ENCODE data around the gene UAP1L1. TPM values are rescaled to one million over a fixed set of nuclear protein-coding genes. Genes with fewer than 3 reads are reported as not detected.
A peak's percentile ranks its signal among the peaks of the same experiment; 100 is the strongest.

Gene UAP1L1
- total RNA-seq, 1 donor: 6.2 TPM

GRCh38 chr9:137037035-137037434 lies 40.3 kb upstream of the UAP1L1 start:
- Histone ChIP-seq H3K4me3 (ENCODE audit: low read length) (no peak overlapping the region), H3K9me3 (ENCODE audit: low read depth, low read length) (no peaks in the 10 kb centered on the region), H3K27me3 (ENCODE audit: insufficient read depth, low read length) (no peaks in the 10 kb centered on the region), H3K4me1 (ENCODE audit: insufficient read depth, low read length) (peaks cover 37% of the 10 kb centered on the region)

- no peaks in the 10 kb centered on the region for H3K27me3 ChIP-seq (ENCODE audit: insufficient read depth, low read length)
- no peak overlapping the region for H3K4me3 ChIP-seq (ENCODE audit: low read length)
- H3K9me3 ChIP-seq (ENCODE audit: low read depth, low read length): no peaks in the 10 kb centered on the region
- H3K4me1 ChIP-seq (ENCODE audit: insufficient read depth, low read length): peaks cover 33% of the 10 kb centered on the region
These were observed 39.8 kb upstream of the UAP1L1 start for GRCh38 chr9:137037483-137037882.

- Histone ChIP-seq H3K4me1 (ENCODE audit: insufficient read depth, low read length) (peaks cover 23% of the 10 kb centered on the region), H3K4me3 (ENCODE audit: low read length) (no peak overlapping the region), H3K9me3 (ENCODE audit: low read depth, low read length) (no peaks in the 10 kb centered on the region), H3K27me3 (ENCODE audit: insufficient read depth, low read length) (peaks cover 3% of the 10 kb centered on the region)
These were observed 38.4 kb upstream of the UAP1L1 start for GRCh38 chr9:137038916-137039315.

- H3K27me3 ChIP-seq (ENCODE audit: insufficient read depth, low read length): peaks cover 12% of the 10 kb centered on the region
- H3K4me3 ChIP-seq (ENCODE audit: low read length): no peak overlapping the region
- H3K4me1 ChIP-seq (ENCODE audit: insufficient read depth, low read length): peaks cover 25% of the 10 kb centered on the region
- H3K9me3 ChIP-seq (ENCODE audit: low read depth, low read length): no peaks in the 10 kb centered on the region
These were observed 37.5 kb upstream of the UAP1L1 start for GRCh38 chr9:137039611-137040366.

GRCh38 chr9:137040568-137040967 lies 36.7 kb upstream of the UAP1L1 start:
- H3K4me3 ChIP-seq (ENCODE audit: low read length): no peak overlapping the region
- no peaks in the 10 kb centered on the region for H3K9me3 ChIP-seq (ENCODE audit: low read depth, low read length)
- peaks cover 19% of the 10 kb centered on the region for H3K27me3 ChIP-seq (ENCODE audit: insufficient read depth, low read length)
- peaks cover 25% of the 10 kb centered on the region for H3K4me1 ChIP-seq (ENCODE audit: insufficient read depth, low read length)

GRCh38 chr9:137041124-137041523 lies 36.2 kb upstream of the UAP1L1 start:
- Histone ChIP-seq H3K4me3 (ENCODE audit: low read length) (no peak overlapping the region), H3K27me3 (ENCODE audit: insufficient read depth, low read length) (peaks cover 21% of the 10 kb centered on the region), H3K9me3 (ENCODE audit: low read depth, low read length) (no peaks in the 10 kb centered on the region), H3K4me1 (ENCODE audit: insufficient read depth, low read length) (peaks cover 24% of the 10 kb centered on the region)

GRCh38 chr9:137042751-137043727 lies 34.3 kb upstream of the UAP1L1 start:
- H3K9me3 ChIP-seq (ENCODE audit: low read depth, low read length): no peaks in the 10 kb centered on the region
- peaks cover 31% of the 10 kb centered on the region for H3K4me1 ChIP-seq (ENCODE audit: insufficient read depth, low read length)
- no peak overlapping the region for H3K4me3 ChIP-seq (ENCODE audit: low read length)
- peaks cover 40% of the 10 kb centered on the region for H3K27me3 ChIP-seq (ENCODE audit: insufficient read depth, low read length)

- Histone ChIP-seq H3K9me3 (ENCODE audit: low read depth, low read length) (no peaks in the 10 kb centered on the region), H3K27me3 (ENCODE audit: insufficient read depth, low read length) (peaks cover 43% of the 10 kb centered on the region), H3K4me3 (ENCODE audit: low read length) (no peak overlapping the region)
These were observed 33.3 kb upstream of the UAP1L1 start for GRCh38 chr9:137044037-137044436.

GRCh38 chr9:137044502-137045177 lies 32.7 kb upstream of the UAP1L1 start:
- Histone ChIP-seq H3K4me3 (ENCODE audit: low read length) (no peak overlapping the region), H3K4me1 (ENCODE audit: insufficient read depth, low read length) (peaks cover 31% of the 10 kb centered on the region), H3K27me3 (ENCODE audit: insufficient read depth, low read length) (peaks cover 49% of the 10 kb centered on the region), H3K9me3 (ENCODE audit: low read depth, low read length) (no peaks in the 10 kb centered on the region)

More at GRCh38 chr9:137044037-137044436, 33.3 kb upstream of the UAP1L1 start:
- H3K4me1 ChIP-seq (ENCODE audit: insufficient read depth, low read length): peaks cover 31% of the 10 kb centered on the region

GRCh38 chr9:137045294-137046087 lies 31.8 kb upstream of the UAP1L1 start:
- Histone ChIP-seq H3K4me3 (ENCODE audit: low read length) (peak overlapping the region; percentile 22), H3K9me3 (ENCODE audit: low read depth, low read length) (no peaks in the 10 kb centered on the region), H3K27me3 (ENCODE audit: insufficient read depth, low read length) (peaks cover 56% of the 10 kb centered on the region)

GRCh38 chr9:137046088-137046787 lies 31.1 kb upstream of the UAP1L1 start, which contains the start of gene NPDC1:
TSS of gene NPDC1 (minus strand) at chr9:137046177. CDS start at chr9:137045989, 188 bp downstream.
- Histone ChIP-seq H3K9me3 (ENCODE audit: low read depth, low read length) (no peaks in the 10 kb centered on the region), H3K4me3 (ENCODE audit: low read length) (peak within 1 kb of the TSS; percentile 22)

More at GRCh38 chr9:137045294-137046087, 31.8 kb upstream of the UAP1L1 start:
- H3K4me1 ChIP-seq (ENCODE audit: insufficient read depth, low read length): peaks cover 31% of the 10 kb centered on the region

GRCh38 chr9:137048655-137049543 lies 28.4 kb upstream of the UAP1L1 start:
- H3K9me3 ChIP-seq (ENCODE audit: low read depth, low read length): no peaks in the 10 kb centered on the region
- peaks cover 39% of the 10 kb centered on the region for H3K4me1 ChIP-seq (ENCODE audit: insufficient read depth, low read length)
- no peak overlapping the region for H3K4me3 ChIP-seq (ENCODE audit: low read length)
- H3K27me3 ChIP-seq (ENCODE audit: insufficient read depth, low read length): peaks cover 70% of the 10 kb centered on the region

More at GRCh38 chr9:137046088-137046787, 31.1 kb upstream of the UAP1L1 start, which contains the start of gene NPDC1:
- H3K4me1 ChIP-seq (ENCODE audit: insufficient read depth, low read length): peaks cover 31% of the 10 kb centered on the region
- peaks cover 56% of the 10 kb centered on the region for H3K27me3 ChIP-seq (ENCODE audit: insufficient read depth, low read length)
